CD14-positive monocyte (primary cell): ENCODE measurements around the gene CNTNAP5. TPM values are rescaled to one million over a fixed set of nuclear protein-coding genes. Genes with fewer than 3 reads are reported as not detected.

Experiments
- DNase-seq, 3 donors: peaks; one replicate each; pipeline ENCODE4 v3.0.0-alpha.2; 2011 to 2022
- H2AFZ ChIP-seq: 2 replicates; pipeline ENCODE4 v1.6.0; 2012; ENCODE audit warnings: mild to moderate bottlenecking, low read depth, low read length, inconsistent platforms; ENCODE audit not compliant: insufficient read depth, poor library complexity, severe bottlenecking
- H3K27ac ChIP-seq, 2 donors: 1 replicate in 1 of 2; 2 replicates in 1 of 2; pipeline ENCODE4 v1.5.1; 2012 to 2013; ENCODE audit warnings: low read length in 2 of 2, control low read depth in 1 of 2, inconsistent platforms in 1 of 2, low read depth in 1 of 2, mild to moderate bottlenecking in 1 of 2
- H3K27me3 ChIP-seq, 2 donors: one replicate each; pipeline versions ENCODE4 v1.6.0 to v1.6.1; 2011 to 2013; ENCODE audit warnings: low read length in 2 of 2; ENCODE audit not compliant: control insufficient read depth in 2 of 2, insufficient read depth in 2 of 2
- H3K36me3 ChIP-seq, 2 donors: replicated peaks in 1 of 2; 1 replicate in 1 of 2; 2 replicates in 1 of 2; pipeline versions ENCODE4 v1.5.1 to v1.6.1; 2012 to 2013; ENCODE audit warnings: low read length in 2 of 2, control low read depth in 1 of 2, inconsistent platforms in 1 of 2, mild to moderate bottlenecking in 1 of 2; ENCODE audit not compliant: insufficient read depth in 2 of 2, control insufficient read depth in 1 of 2
- H3K4me1 ChIP-seq, 2 donors: 1 replicate in 1 of 2; 2 replicates in 1 of 2; pipeline versions ENCODE4 v1.5.1 to v1.6.1; 2012 to 2013; ENCODE audit warnings: low read length in 2 of 2, control low read depth in 1 of 2, inconsistent platforms in 1 of 2, mild to moderate bottlenecking in 1 of 2, moderate library complexity in 1 of 2; ENCODE audit not compliant: insufficient read depth in 2 of 2, control insufficient read depth in 1 of 2
- H3K4me2 ChIP-seq: replicated peaks from 2 replicates; pipeline ENCODE3; 2012; ENCODE audit warnings: low read length, moderate library complexity, mild to moderate bottlenecking; ENCODE audit not compliant: poor library complexity, severe bottlenecking; ENCODE audit errors: extremely low read depth
- H3K4me3 ChIP-seq, 3 experiments: fragments of 200-600 bp in 1 of 3; sonication (generic) in 1 of 3; replicated peaks in 1 of 3; 1 replicate in 2 of 3; 2 replicates in 1 of 3; pipeline ENCODE4 v1.5.1; 2011 to 2013; ENCODE audit warnings: low read length in 3 of 3, mild to moderate bottlenecking in 3 of 3, control low read depth in 2 of 3, low read depth in 2 of 3, inconsistent platforms in 1 of 3, moderate library complexity in 1 of 3
- H3K79me2 ChIP-seq: 2 replicates; pipeline ENCODE4 v1.6.0; 2012; ENCODE audit warnings: mild to moderate bottlenecking, control low read depth, inconsistent platforms, low read length, moderate library complexity; ENCODE audit not compliant: insufficient read depth
- H3K9ac ChIP-seq: 2 replicates; pipeline ENCODE4 v1.6.0; 2017; ENCODE audit warnings: low read length, mild to moderate bottlenecking; ENCODE audit not compliant: insufficient read depth, poor library complexity, severe bottlenecking
- H3K9me3 ChIP-seq, 2 donors: replicated peaks in 1 of 2; 1 replicate in 1 of 2; 2 replicates in 1 of 2; pipeline versions ENCODE4 v1.5.1 to v1.6.1; 2012 to 2013; ENCODE audit warnings: low read length in 2 of 2, control low read depth in 1 of 2; ENCODE audit not compliant: control insufficient read depth in 1 of 2, insufficient read depth in 1 of 2
- H4K20me1 ChIP-seq: 2 replicates; pipeline ENCODE4 v1.6.0; 2012; ENCODE audit warnings: mild to moderate bottlenecking, low read length, control low read depth, moderate library complexity; ENCODE audit not compliant: insufficient read depth
- H3K27ac Mint-ChIP-seq, 7 donors: one replicate each; pipeline ENCODE4 v1.8.0; 2020; ENCODE audit warnings: mild to moderate bottlenecking in 7 of 7, mixed read lengths in 7 of 7, moderate library complexity in 6 of 7, inconsistent platforms in 2 of 7
- H3K27me3 Mint-ChIP-seq, 3 donors: one replicate each; pipeline ENCODE4 v1.8.0; 2021 to 2022; ENCODE audit warnings: low read depth in 3 of 3, mild to moderate bottlenecking in 3 of 3, mixed read lengths in 3 of 3, moderate library complexity in 3 of 3, inconsistent platforms in 1 of 3
- H3K36me3 Mint-ChIP-seq, 2 donors: one replicate each; pipeline ENCODE4 v1.8.0; 2020; ENCODE audit warnings: mixed read lengths in 2 of 2, inconsistent platforms in 1 of 2, mild to moderate bottlenecking in 1 of 2
- H3K4me1 Mint-ChIP-seq: one replicate; pipeline ENCODE4 v1.8.0; 2020; ENCODE audit warnings: mild to moderate bottlenecking, mixed read lengths
- H3K4me3 Mint-ChIP-seq, 2 donors: one replicate each; pipeline ENCODE4 v1.8.0; 2020; ENCODE audit warnings: mild to moderate bottlenecking in 2 of 2, mixed read lengths in 2 of 2, moderate library complexity in 1 of 2
- H3K9me3 Mint-ChIP-seq, 7 donors: one replicate each; pipeline ENCODE4 v1.8.0; 2020 to 2022; ENCODE audit warnings: mixed read lengths in 7 of 7, mild to moderate bottlenecking in 6 of 7, moderate library complexity in 6 of 7, inconsistent platforms in 2 of 7
- CTCF ChIP-seq: fragments of 200-600 bp; IDR thresholded peaks from one replicate; pipeline ENCODE4 v1.8.0; 2022; ENCODE audit warnings: antibody characterized with exemption, mild to moderate bottlenecking
- WGBS: methylation state at CpG from one replicate; pipeline ENCODE4 v1.1.5; 2013; ENCODE audit warnings: missing lambda C conversion rate; ENCODE audit not compliant: insufficient coverage; 5-methylcytosine and 5-hydroxymethylcytosine counted together
- intact Hi-C, 2 donors: fragments of 100-400 bp; cut with micrococcal nuclease; formaldehyde crosslinking; loops; one replicate each; pipeline versions ENCODE4 v1.15.0 to v1.15.1; 2023
- polyA plus RNA-seq, 3 donors: library from polyadenylated mRNA; depleted of rRNA in 1 of 3; unstranded in 2 of 3; stranded (reverse) in 1 of 3; fragments of 300-500 nt in 2 of 3; fragments of >200 nt in 1 of 3; fragmentation: Illumina TruSeq in 2 of 3; gene quantifications; 1 replicate in 2 of 3; 2 replicates in 1 of 3; pipeline ENCODE4 v1.2.3, GENCODE V29; 2012 to 2021

Gene CNTNAP5
- polyA plus RNA-seq, 3 donors, result not detected

DNA sequence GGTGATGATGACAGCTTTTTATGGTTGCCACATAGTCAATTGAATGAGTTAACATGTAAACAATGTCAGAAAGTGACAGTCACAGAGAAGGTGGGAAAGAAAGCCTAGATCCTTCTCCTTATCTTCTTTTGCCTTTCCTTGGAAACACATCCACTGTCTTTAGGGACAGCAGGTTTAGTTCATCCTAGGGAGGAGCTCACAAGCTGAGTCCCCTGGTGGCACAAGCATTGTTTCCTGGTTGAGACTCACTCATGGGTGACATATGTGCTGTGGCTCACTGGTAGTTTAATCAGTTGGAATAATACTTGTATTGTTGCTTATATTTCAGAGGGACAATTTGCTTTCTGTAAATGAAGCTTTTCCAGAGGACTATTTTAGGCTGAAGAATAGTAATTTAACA is 598.5 kb downstream of the CNTNAP5 start:
- H3K27ac Mint-ChIP-seq, result no peak overlapping the region
- no peak for DNase-seq
- no peaks in the 10 kb centered on the region for H3K36me3 Mint-ChIP-seq
- Histone ChIP-seq H3K9me3 (peaks cover 8 to 12% of the 10 kb centered on the region in 2 donors), H3K79me2 (no peaks in the 10 kb centered on the region), H3K27ac (no peak overlapping the region), H3K4me3 (no peak overlapping the region), H4K20me1 (no peaks in the 10 kb centered on the region), H3K9ac (no peak overlapping the region), H3K4me1 (no peaks in the 10 kb centered on the region), H3K36me3 (no peaks in the 10 kb centered on the region), H3K4me2 (no peak overlapping the region), H3K27me3 (no peaks in the 10 kb centered on the region), H2AFZ (no peak overlapping the region)
- no peak for TF ChIP-seq CTCF
- intact Hi-C loops, result no loop called here
- peaks cover 0 to 2% (median 0%) of the 10 kb centered on the region in 3 donors for H3K27me3 Mint-ChIP-seq
- peaks cover 0 to 13% (median 8%) of the 10 kb centered on the region in 7 donors for H3K9me3 Mint-ChIP-seq
- H3K4me1 Mint-ChIP-seq, result no peaks in the 10 kb centered on the region
- no peak overlapping the region for H3K4me3 Mint-ChIP-seq

DNA sequence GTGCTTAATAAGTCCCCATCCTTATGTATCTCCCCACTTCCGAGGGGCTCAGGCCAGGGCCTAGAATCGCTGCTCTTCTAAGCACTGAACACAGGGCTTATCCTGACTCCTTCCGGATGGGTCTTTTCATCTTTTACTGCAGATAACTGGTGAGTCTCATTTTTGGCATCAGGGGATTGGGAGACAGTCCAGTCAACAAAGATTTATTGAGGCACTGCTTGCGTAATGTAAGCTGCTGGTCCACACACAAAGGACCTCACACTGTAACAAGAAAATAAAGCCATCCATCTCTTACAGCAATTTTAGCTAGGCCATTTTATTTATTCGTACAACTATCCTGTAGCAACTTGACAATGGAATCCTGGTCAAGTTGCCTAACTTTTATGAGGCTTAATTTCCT is 600.5 kb downstream of the CNTNAP5 start:
- TF ChIP-seq CTCF, result no peak
- H2AFZ ChIP-seq, result no peak overlapping the region
- Mint-ChIP-seq H3K9me3 (peaks cover 0 to 12% (median 8%) of the 10 kb centered on the region in 7 donors), H3K27me3 (no peaks in the 10 kb centered on the region), H3K27ac (no peak overlapping the region), H3K36me3 (no peaks in the 10 kb centered on the region), H3K4me1 (no peaks in the 10 kb centered on the region), H3K4me3 (no peak overlapping the region)
- intact Hi-C loops, result no loop called here
- H3K9me3 ChIP-seq, result peaks cover 8 to 12% of the 10 kb centered on the region in 2 donors
- H3K4me3 ChIP-seq, result no peak overlapping the region
- no peak overlapping the region for H3K9ac ChIP-seq
- H3K79me2 ChIP-seq, result no peaks in the 10 kb centered on the region
- H3K4me2 ChIP-seq, result no peak overlapping the region
- no peaks in the 10 kb centered on the region for H3K27me3 ChIP-seq
- H3K36me3 ChIP-seq, result no peaks in the 10 kb centered on the region
- H3K4me1 ChIP-seq, result no peaks in the 10 kb centered on the region
- WGBS, result 90% methylated on average over 3 of the region's 5 CpGs
- no peaks in the 10 kb centered on the region for H4K20me1 ChIP-seq
- no peak for DNase-seq
- no peak overlapping the region for H3K27ac ChIP-seq
